ENCODE results near the gene EPB41L3. TPM values are rescaled to one million over a fixed set of nuclear protein-coding genes. Genes with fewer than 3 reads are reported as not detected.

EPB41L3 gene
- total RNA-seq, 4 donors from 2014 or later = 28.8 to 41.4 (median 37.2) TPM

DNA sequence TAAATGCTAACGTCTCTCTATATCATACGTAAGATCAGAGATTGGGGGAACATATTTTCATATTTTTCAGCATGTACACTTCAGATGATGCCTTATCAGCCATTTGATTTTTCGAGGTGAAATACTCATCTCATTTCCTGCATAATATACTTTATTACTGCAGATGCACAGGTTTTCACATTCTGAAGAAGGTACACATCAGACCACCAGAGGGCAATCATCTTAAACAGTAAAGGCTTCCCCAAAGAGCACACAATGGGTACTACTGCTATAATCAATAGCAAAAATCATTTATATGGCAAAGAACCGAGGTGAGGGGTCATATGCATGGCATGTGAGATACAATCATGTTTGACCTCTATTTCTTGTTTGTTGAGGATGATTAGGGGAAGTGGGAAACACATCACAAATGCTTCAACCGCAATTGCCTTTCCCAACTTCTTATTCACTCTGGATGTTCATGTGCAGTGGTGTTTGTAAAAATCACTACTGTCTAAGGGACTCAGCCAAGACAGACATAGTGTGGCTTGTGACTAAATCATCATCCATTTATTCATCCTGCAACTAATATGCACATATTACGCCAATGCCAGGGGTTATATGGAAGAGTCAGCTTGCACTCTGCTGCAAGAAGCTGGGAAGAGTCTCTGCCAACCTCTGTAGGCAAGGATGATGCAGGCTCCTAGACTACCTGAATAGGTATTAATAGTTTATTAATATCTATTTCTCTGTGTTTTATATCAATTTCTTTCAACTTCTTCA is 118.7 kb downstream of the EPB41L3 start:
- no peaks in the 10 kb centered on the region for H3K9me3 ChIP-seq
- WGBS, 2 donors = 64 to 67% methylated on average over 6 of the region's 6 CpGs
- no peak overlapping the region for H3K4me3 ChIP-seq
- no peak overlapping the region for H3K27ac ChIP-seq
- TF ChIP-seq POLR2A (IDR thresholded peaks at IDR 0.05) = no peak
- TF ChIP-seq, protein P1, sequence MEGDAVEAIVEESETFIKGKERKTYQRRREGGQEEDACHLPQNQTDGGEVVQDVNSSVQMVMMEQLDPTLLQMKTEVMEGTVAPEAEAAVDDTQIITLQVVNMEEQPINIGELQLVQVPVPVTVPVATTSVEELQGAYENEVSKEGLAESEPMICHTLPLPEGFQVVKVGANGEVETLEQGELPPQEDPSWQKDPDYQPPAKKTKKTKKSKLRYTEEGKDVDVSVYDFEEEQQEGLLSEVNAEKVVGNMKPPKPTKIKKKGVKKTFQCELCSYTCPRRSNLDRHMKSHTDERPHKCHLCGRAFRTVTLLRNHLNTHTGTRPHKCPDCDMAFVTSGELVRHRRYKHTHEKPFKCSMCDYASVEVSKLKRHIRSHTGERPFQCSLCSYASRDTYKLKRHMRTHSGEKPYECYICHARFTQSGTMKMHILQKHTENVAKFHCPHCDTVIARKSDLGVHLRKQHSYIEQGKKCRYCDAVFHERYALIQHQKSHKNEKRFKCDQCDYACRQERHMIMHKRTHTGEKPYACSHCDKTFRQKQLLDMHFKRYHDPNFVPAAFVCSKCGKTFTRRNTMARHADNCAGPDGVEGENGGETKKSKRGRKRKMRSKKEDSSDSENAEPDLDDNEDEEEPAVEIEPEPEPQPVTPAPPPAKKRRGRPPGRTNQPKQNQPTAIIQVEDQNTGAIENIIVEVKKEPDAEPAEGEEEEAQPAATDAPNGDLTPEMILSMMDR (IDR thresholded peaks at IDR 0.05) = peak in 3 of 6 experiments; percentile 22 to 47 (median 23)
- no peaks in the 10 kb centered on the region for H3K36me3 ChIP-seq
- intact Hi-C loops (cut with DNase I) = no loop called here
- H3K27me3 ChIP-seq = no peaks in the 10 kb centered on the region
- no peaks in the 10 kb centered on the region for H3K4me1 ChIP-seq
- DNase-seq = no peak

DNA sequence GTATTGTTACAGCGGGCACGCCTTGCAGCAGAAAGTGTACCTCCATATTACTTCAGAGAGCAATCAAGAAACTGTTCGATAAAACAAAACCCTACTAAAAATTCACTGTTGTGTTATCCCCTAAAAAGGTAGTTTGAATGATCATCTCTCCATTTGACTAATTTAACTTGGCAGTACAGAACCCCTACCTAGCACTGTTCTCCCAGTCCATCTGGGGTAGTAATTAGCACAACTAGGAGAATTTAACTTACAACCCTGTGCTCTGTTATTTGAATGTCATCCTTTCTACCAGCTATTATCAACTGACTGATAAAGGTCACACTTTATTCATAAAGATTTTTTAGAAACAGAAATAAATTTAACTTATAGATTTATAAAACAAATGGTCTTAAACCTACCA is 121.2 kb downstream of the EPB41L3 start:
- no peaks in the 10 kb centered on the region for H3K9me3 ChIP-seq
- no peak for DNase-seq
- 90 to 93% methylated on average over 3 of the region's 3 CpGs for WGBS, 2 donors
- intact Hi-C loops (cut with DNase I) = no loop called here
- TF ChIP-seq POLR2A (IDR thresholded peaks at IDR 0.05) = no peak
- TF ChIP-seq, protein P1 (IDR thresholded peaks at IDR 0.05) = no peak
- H3K27me3 ChIP-seq = no peaks in the 10 kb centered on the region
- H3K27ac ChIP-seq = no peak overlapping the region
- H3K4me3 ChIP-seq = no peak overlapping the region
- H3K36me3 ChIP-seq = no peaks in the 10 kb centered on the region
- H3K4me1 ChIP-seq = no peaks in the 10 kb centered on the region

DNA sequence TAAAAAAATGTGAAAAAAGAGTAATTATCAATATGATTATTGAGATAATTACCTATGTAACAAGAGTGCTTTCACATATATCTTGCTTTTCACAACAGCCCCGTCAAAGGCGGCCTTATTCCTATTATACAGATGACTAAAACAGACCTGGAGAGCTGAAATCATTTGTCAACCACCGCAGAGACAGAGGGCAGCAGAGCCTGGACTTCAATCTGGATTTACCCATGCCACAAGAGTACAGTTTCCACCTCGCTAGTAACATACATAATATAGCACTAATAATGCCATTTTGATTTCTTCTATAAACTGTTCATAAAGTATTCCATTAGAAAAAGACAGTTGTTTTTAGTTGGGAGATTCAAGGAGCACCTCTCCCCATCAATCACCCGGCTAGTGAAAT is 121.8 kb downstream of the EPB41L3 start:
- TF ChIP-seq, protein P1 (IDR thresholded peaks at IDR 0.05) = no peak
- TF ChIP-seq POLR2A (IDR thresholded peaks at IDR 0.05) = no peak
- DNase-seq = no peak
- no peak overlapping the region for H3K4me3 ChIP-seq
- 71 to 91% methylated on average over 5 of the region's 5 CpGs for WGBS, 2 donors
- no peaks in the 10 kb centered on the region for H3K27me3 ChIP-seq
- no peaks in the 10 kb centered on the region for H3K9me3 ChIP-seq
- H3K27ac ChIP-seq = no peak overlapping the region
- intact Hi-C loops (cut with DNase I) = no loop called here
- no peaks in the 10 kb centered on the region for H3K4me1 ChIP-seq
- no peaks in the 10 kb centered on the region for H3K36me3 ChIP-seq

DNA sequence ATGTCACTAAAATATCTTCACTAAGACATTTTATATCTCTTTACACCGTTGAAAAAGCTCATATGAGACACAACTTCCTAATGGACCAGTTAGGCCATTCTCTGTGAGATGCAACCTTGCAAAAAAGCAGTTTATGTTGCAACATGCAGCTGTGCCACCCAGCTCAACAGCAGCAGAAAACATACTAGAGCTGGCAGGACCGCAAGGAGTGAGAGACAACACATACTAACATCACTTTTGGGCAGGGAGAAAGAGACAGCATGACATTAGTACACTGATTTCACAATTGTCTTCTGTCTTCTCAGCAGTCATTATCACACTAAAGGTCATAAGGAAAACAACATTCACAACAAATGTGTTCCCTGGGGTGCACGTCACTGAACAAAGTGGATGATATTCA is 122.9 kb downstream of the EPB41L3 start:
- no peak for TF ChIP-seq POLR2A (IDR thresholded peaks at IDR 0.05)
- TF ChIP-seq, protein P1 (IDR thresholded peaks at IDR 0.05) = no peak
- no peaks in the 10 kb centered on the region for H3K27me3 ChIP-seq
- no peak overlapping the region for H3K4me3 ChIP-seq
- no peaks in the 10 kb centered on the region for H3K9me3 ChIP-seq
- 66 to 71% methylated on average over 3 of the region's 3 CpGs for WGBS, 2 donors
- H3K27ac ChIP-seq = no peak overlapping the region
- H3K4me1 ChIP-seq = no peaks in the 10 kb centered on the region
- no peaks in the 10 kb centered on the region for H3K36me3 ChIP-seq
- intact Hi-C loops (cut with DNase I) = no loop called here
- DNase-seq = no peak

DNA sequence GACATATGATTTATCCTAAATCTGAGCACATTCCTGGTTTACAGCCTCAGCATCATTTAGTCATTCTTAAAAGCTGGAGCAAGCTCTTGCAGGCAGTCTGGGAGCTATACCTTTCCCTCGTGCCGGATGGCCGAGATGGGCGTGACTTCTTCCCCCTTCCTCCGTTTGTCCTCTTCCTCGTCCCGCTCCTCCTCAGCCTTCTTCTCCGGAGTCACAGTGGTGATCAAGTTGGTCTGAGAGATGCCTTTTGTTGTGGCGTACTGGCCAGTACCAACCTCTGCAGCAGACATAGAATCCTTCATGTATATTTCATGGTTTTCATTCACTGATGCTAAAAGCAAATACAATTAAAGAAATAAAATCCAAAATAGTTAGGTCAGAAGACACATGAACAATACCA is 124.2 kb downstream of the EPB41L3 start:
- WGBS, 2 donors = 90% methylated on average over 9 of the region's 9 CpGs
- Histone ChIP-seq H3K4me3 (no peak overlapping the region), H3K27me3 (no peaks in the 10 kb centered on the region), H3K9me3 (no peaks in the 10 kb centered on the region), H3K36me3 (no peaks in the 10 kb centered on the region), H3K27ac (no peak overlapping the region), H3K4me1 (no peaks in the 10 kb centered on the region)
- no peak for DNase-seq
- intact Hi-C loops (cut with DNase I) = no loop called here
- no peak for TF ChIP-seq POLR2A (IDR thresholded peaks at IDR 0.05)
- TF ChIP-seq, protein P1 (IDR thresholded peaks at IDR 0.05) = no peak

All from esophagus squamous epithelium (tissue), 5 donors.